ENCODE measurements around the gene ENPP6. TPM values are rescaled to one million over a fixed set of nuclear protein-coding genes. Genes with fewer than 3 reads are reported as not detected.

ENPP6 gene
- polyA plus RNA-seq, 1 of the 3 experiments (the other 2 are of a cell fraction): not detected

DNA sequence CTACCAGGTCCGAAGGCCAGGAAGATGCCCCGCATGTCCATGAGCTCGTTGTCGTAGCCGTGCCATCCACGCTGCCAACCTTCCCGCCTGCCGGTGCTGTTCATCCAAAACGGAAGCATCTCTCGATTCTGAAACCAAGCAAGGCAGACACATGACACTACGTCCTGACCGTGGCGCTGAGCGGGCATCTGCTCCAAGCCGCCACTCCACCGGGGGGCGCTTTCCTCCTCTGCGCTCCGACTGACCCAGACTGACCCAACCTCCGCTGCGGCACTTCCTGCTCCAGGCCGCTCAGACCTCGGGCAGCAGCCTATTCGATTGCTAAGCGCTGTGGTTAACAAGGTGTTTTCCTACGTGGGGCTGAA is 120.5 kb downstream of the ENPP6 start:
- 94% methylated on average over 26 of the region's 26 CpGs for WGBS (ENCODE audit: low lambda C conversion rate)
- peak overlapping the region in 1 of 2 experiments; percentile 39; a peak in 1 of 4 replicates for H3K27ac ChIP-seq (ENCODE audit: low read depth in 2 of 2, low read length in 1 of 2)
- CTCF ChIA-PET: interaction anchor here (1.5 to 10.9 kb wide), 4 partner anchors 69 to 255 kb away, joined by 3 to 158 read pairs (median 96); partner anchors contain the start of gene STOX2

GRCh38 chr4:184096561-184097240 is 121.0 kb downstream of the ENPP6 start:
- CTCF ChIA-PET: interaction anchor here (1.1 to 10.9 kb wide), 4 partner anchors 36 to 254 kb away, joined by 3 to 158 read pairs (median 66); no protein-coding TSS in a partner anchor
- DNase-seq: no peak
- POLR2A ChIA-PET: interaction anchor here (0.6 kb wide), 1 partner anchor 191 kb away, joined by 3 read pairs; the partner anchor contains the start of gene STOX2

More for the DNA sequence above, 120.5 kb downstream of the ENPP6 start:
- H3K4me2 ChIP-seq: no peak overlapping the region
- peaks cover 0 to 61% of the 10 kb centered on the region in 2 experiments; a peak in 2 of 4 replicates for H3K4me1 ChIP-seq (ENCODE audit: control insufficient read depth in 1 of 2, insufficient read depth in 2 of 2, low read depth in 1 of 2, low read length in 1 of 2)
- no peaks in the 10 kb centered on the region for H3K9me3 ChIP-seq
- no peaks in the 10 kb centered on the region for H3K36me3 ChIP-seq (replicated peaks in 1 of 2; ENCODE audit: control insufficient read depth in 1 of 2, insufficient read depth in 2 of 2, low read length in 1 of 2)
- no peaks in the 10 kb centered on the region for H4K20me1 ChIP-seq (ENCODE audit: insufficient read depth)
- TF ChIP-seq NRF1 (IDR thresholded peaks at IDR 0.05; ENCODE audit: low read depth, low read length) (no peak), MXI1 (IDR thresholded peaks at IDR 0.05; ENCODE audit: low read depth, low read length) (no peak), JUND (IDR thresholded peaks at IDR 0.05) (no peak), FOXJ3 (CRISPR knock-in tag; IDR thresholded peaks at IDR 0.05) (0 out of 2 replicates have a peak, but pooled peaks have one; percentile 22)
- H2AFZ ChIP-seq (ENCODE audit: low read depth): no peak overlapping the region
- no peaks in the 10 kb centered on the region for H3K27me3 ChIP-seq (ENCODE audit: insufficient read depth)
- no peak for DNase-seq
- H3K9ac ChIP-seq: no peak overlapping the region
- no peaks in the 10 kb centered on the region for H3K79me2 ChIP-seq (ENCODE audit: insufficient read depth)
- POLR2A ChIA-PET: interaction anchor here (0.6 kb wide), 2 partner anchors 192 to 256 kb away, joined by 3 to 4 read pairs; partner anchors contain the start of gene STOX2
- no peaks in the 10 kb centered on the region for H3K9me2 ChIP-seq
- H3F3A ChIP-seq (replicated peaks; ENCODE audit: insufficient read depth): no peaks in the 10 kb centered on the region
- no peak overlapping the region for H3K4me3 ChIP-seq (ENCODE audit: low read depth in 2 of 2, low read length in 1 of 2)

More at GRCh38 chr4:184096561-184097240, 121.0 kb downstream of the ENPP6 start:
- 58% methylated on average over 13 of the region's 13 CpGs for WGBS (ENCODE audit: low lambda C conversion rate)
- Histone ChIP-seq H3K9me2 (no peaks in the 10 kb centered on the region), H3F3A (replicated peaks; ENCODE audit: insufficient read depth) (no peaks in the 10 kb centered on the region), H3K4me2 (no peak overlapping the region), H2AFZ (ENCODE audit: low read depth) (no peak overlapping the region), H3K4me1 (ENCODE audit: control insufficient read depth in 1 of 2, insufficient read depth in 2 of 2, low read depth in 1 of 2, low read length in 1 of 2) (peaks cover 0 to 62% of the 10 kb centered on the region in 2 experiments; a peak in 2 of 4 replicates), H3K4me3 (ENCODE audit: low read depth in 2 of 2, low read length in 1 of 2) (no peak overlapping the region), H3K36me3 (replicated peaks in 1 of 2; ENCODE audit: control insufficient read depth in 1 of 2, insufficient read depth in 2 of 2, low read length in 1 of 2) (no peaks in the 10 kb centered on the region), H3K9me3 (no peaks in the 10 kb centered on the region), H3K79me2 (ENCODE audit: insufficient read depth) (no peaks in the 10 kb centered on the region), H4K20me1 (ENCODE audit: insufficient read depth) (no peaks in the 10 kb centered on the region), H3K9ac (no peak overlapping the region), H3K27ac (ENCODE audit: low read depth in 2 of 2, low read length in 1 of 2) (peak overlapping the region in 1 of 2 experiments; percentile 93; a peak in 2 of 4 replicates), H3K27me3 (ENCODE audit: insufficient read depth) (no peaks in the 10 kb centered on the region)
- TF ChIP-seq RAD21 (IDR thresholded peaks at IDR 0.05; ENCODE audit: low read length) (no peak), MXI1 (IDR thresholded peaks at IDR 0.05; ENCODE audit: low read depth, low read length) (no peak), ELF1 (IDR thresholded peaks at IDR 0.05) (no peak), USF2 (IDR thresholded peaks at IDR 0.05; ENCODE audit: borderline replicate concordance, low read depth, low read length) (no peak)

Measured in SK-N-SH (cell line).